DND-41 (cell line): Measurements from ENCODE around the gene IL17B.

Experiments used
- CTCF ChIP-seq: IDR thresholded peaks from 2 replicates; pipeline ENCODE4 v1.5.1; 2012; ENCODE audit warnings: borderline replicate concordance, low read length, moderate library complexity, mild to moderate bottlenecking; ENCODE audit not compliant: poor library complexity, severe bottlenecking; ENCODE audit errors: extremely low read depth
- EZH2 ChIP-seq: IDR thresholded peaks from 3 replicates; pipeline ENCODE4 v1.6.1; 2012; ENCODE audit warnings: borderline replicate concordance, low read depth, mild to moderate bottlenecking, moderate library complexity, low read length, inconsistent platforms; ENCODE audit not compliant: severe bottlenecking

GRCh38 chr5:149355688-149356087, 23.4 kb downstream of the IL17B start:
- TF ChIP-seq CTCF (no peak), EZH2 (no peak)
